ENCODE measurements around the gene FRMD4B.
"Not testable (repeated sequence)": the region's sequence is repeated elsewhere in the genome, so short reads cannot be mapped to it uniquely, and the experiment has no call there.

Gene FRMD4B

GRCh38 chr3:69244039-69244438 is 141.8 kb downstream of the FRMD4B start:
- DNase-seq (ENCODE audit: low spot score), result no peak

DNA sequence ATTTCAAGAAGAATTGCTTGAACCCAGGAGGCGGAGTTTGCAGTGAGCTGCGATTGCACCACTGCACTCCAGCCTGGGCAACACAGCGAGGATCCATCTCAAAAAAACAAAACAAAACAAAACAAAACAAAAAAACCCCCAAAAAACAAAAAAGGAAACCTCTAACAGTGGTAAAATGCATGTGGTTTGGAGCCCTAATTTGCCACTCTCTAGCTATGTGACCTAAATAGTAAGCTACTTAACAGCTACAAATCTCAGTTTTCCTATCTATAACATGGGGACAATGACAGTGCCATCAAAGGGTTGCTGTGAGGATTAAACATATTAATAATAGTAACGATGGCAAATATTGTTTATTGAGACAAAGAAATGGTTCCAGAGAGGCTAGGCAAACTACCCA is 144.1 kb downstream of the FRMD4B start:
- DNase-seq (ENCODE audit: low spot score), result no peak

DNA sequence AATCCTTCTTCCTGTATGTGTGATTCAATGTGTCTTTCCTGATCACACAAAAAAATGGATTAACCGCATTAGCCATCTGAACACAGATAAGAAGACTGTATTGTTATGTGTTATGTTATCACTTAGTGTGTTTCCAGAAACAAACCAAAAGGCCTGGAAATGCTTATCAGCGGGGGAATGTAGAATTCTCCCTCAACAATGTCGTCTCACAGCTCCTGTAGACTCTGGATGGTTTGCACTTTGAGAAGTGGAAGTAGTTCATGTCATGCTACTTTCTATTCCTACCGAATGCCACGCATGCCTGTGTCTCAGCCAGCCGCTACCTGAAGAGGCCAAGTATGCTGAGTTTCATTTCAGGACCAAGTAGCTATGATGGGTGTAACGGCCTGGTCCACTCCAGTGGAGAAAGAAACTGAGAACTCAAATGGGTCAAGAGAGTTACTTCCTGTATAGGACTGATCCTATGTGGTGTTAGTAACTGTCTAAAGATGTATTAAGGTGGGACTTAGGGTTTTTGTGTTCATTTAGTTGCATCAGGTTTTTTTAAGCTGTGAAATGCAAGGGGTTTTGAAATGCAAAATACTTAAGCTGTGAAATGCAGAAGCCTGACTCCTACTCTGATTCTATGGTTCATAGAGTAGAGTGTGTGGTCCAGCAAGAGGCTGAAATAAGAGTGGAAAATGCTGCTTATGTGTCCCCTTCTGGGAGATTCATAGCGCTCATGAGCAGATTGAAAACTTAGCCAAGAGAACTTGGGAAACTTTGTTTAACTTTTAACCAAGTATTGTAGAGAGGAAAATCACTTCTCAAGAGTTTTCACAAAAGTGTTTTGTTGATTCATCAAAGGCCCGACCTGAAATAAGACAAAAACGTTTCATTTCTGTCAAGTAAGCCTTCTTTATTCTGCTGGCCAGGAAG is 145.0 kb downstream of the FRMD4B start:
- no peak for DNase-seq (ENCODE audit: low spot score)

GRCh38 chr3:69239063-69239462 is 146.8 kb downstream of the FRMD4B start:
- no peak for DNase-seq (ENCODE audit: low spot score)

- peak; percentile 39 for DNase-seq (ENCODE audit: low spot score)
Measured at GRCh38 chr3:69236812-69237707, 148.8 kb downstream of the FRMD4B start.

DNA sequence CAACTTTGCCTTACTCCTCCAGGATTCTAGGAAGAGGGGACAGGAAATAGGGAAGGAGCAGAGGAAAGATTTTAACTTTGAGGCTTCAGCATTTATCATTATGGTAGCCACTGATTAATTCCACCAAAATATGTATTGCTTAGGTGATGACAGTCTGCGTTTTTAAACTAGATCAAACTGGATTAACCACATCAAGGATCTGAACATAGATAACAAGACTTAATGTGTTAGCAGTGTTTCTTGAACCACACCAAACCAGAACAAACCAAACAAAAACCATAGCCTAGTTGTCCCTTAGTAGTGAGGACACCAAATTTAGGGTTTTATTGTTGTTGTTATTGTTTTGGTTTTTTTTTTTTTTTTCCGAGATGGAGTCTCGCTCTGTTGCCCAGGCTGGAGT is 150.0 kb downstream of the FRMD4B start:
- DNase-seq (ENCODE audit: low spot score), result no peak

GRCh38 chr3:69235227-69235626 is 150.7 kb downstream of the FRMD4B start:
- DNase-seq (ENCODE audit: low spot score), result not testable (repeated sequence)

GRCh38 chr3:69232482-69232881 is 153.4 kb downstream of the FRMD4B start:
- DNase-seq (ENCODE audit: low spot score), result no peak

DNA sequence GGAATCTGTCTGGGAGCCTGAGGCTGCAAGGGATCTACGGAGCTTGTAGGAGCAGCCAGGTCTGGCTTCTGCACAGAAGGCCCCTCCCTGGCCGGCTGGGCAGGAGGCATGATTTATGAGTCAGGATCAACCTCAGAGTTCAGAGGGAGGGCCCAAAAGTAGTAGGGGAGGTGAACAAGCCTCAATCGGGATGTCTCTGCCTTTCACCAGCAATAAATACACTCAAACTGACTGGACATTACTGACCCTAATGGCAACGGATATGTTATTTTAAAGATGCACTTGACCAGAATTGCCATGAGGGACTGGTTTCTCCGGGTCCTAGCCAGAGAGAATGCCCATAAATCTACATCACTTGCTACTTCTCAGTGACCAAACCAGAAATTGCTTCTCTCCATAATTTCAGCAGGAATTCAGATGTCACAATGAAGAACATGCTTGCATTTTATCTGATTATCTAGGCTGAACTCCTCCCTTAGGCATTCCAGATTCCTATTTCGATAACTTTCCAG is 153.9 kb downstream of the FRMD4B start:
- peak; percentile 47 for DNase-seq (ENCODE audit: low spot score)

- DNase-seq (ENCODE audit: low spot score), result peak; percentile 14
Measured at GRCh38 chr3:69226071-69226470, 159.8 kb downstream of the FRMD4B start.

GRCh38 chr3:69219101-69219708 is 166.7 kb downstream of the FRMD4B start:
- no peak for DNase-seq (ENCODE audit: low spot score)

DNA sequence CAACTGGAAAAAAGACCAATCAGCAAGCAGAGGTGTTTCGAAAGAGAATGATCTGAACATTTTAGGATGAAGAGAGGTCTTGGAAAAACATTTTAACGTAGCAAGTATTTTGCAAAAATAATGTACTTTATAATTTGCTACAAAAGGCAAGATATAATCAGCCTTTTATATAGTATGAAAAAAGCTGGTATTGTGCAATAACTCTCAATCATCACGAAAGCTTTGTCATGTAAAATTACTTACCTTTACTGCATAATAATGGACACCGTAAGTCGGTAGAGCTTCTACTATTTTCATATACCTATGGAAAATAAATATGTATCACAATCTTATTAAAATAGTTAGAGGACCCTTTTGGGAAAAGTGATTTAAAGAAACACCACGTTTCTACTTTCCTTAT is 167.8 kb downstream of the FRMD4B start:
- no peak for DNase-seq (ENCODE audit: low spot score)

DNA sequence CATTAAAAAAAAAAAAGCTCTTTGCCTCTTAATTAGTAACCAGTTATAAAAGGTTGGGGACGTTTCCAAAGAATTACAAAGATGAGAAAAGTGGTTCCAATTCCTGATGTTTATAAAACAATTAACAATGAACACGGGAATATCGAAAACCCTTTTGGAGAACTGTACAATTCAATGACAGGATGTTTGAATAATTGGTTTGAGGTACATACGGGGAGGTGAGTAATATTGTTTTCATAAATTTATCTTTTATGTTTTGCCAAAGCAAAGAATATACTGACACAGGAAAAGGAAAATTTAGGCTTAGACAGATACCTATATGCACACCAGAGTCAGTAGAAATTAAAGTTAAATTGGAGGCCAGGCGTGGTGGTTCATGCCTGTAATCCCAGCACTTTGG is 168.9 kb downstream of the FRMD4B start:
- no peak for DNase-seq (ENCODE audit: low spot score)

GRCh38 chr3:69214241-69214640 is 171.6 kb downstream of the FRMD4B start:
- DNase-seq (ENCODE audit: low spot score), result no peak

GRCh38 chr3:69212411-69213160 is 173.3 kb downstream of the FRMD4B start:
- no peak for DNase-seq (ENCODE audit: low spot score)

DNA sequence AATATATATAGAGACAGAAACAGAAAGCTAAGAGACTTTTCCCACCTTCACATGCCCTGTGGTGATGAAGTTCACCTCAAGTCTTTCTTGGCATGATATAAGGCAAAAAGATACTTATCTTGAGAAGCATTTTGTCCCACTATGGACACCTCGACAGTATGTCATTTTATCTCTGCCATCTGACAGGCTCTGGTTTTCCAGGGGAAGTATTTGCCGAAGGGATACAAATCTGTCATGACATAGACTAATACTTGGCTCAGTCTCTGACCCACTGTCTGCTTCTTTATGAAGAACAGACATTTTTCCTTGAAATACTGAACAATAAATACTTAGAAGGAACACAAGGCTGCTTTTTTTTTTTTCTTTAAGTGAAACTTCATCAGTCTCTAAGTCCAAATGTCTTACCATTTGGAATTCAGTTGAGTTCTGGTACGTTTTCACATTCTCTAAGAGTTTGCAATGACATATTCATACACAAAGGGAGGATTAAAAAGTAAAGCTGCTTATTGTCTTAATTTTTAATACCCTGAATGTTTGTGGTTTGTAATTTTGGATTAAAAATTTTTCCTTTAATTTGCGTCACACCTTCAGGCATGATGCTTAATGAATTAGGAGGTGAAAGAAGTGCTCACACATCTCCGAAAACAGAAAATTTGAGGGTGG is 175.7 kb downstream of the FRMD4B start:
- no peak for DNase-seq (ENCODE audit: low spot score)

- DNase-seq (ENCODE audit: low spot score), result no peak
Measured at GRCh38 chr3:69209413-69209812, 176.5 kb downstream of the FRMD4B start.

DNA sequence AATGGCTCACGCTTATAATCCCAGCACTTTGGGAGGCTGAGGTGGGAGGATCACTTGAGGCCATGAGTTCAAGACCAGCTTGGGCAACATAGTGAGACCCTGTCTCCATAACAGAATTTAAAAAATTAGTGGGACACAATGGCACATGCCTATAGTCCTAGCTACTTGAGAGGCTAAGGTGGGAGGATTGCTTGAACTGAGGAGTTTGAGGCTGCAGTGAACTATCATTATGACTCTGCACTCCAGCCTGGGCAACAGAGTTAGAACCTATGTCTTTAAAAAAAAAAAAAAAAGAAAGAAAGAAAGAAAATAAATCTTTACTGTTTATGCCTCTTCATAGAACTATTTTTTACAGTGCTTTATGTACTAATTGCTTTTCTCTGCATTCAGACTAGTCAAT is 178.9 kb downstream of the FRMD4B start:
- no peak for DNase-seq (ENCODE audit: low spot score)

- DNase-seq (ENCODE audit: low spot score), result no peak
Measured at GRCh38 chr3:69205385-69205784, 180.5 kb downstream of the FRMD4B start.

GRCh38 chr3:69204315-69204957 is 181.5 kb downstream of the FRMD4B start:
- DNase-seq (ENCODE audit: low spot score), result no peak

Measured in iPS-NIHi11 (cell line).